Measurements from ENCODE around the gene LPP.

Gene LPP

GRCh38 chr3:188712248-188712924, 558.4 kb downstream of the LPP start:
- no peak overlapping the region for H3K4me2 ChIP-seq (ENCODE audit: low read depth, low read length)

GRCh38 chr3:188712991-188713390, 559.0 kb downstream of the LPP start:
- no peak overlapping the region for H3K27ac ChIP-seq (ENCODE audit: low read length)
- no peak overlapping the region for H2AFZ ChIP-seq (ENCODE audit: low read length)
- H3K9ac ChIP-seq (ENCODE audit: low read length), result no peak overlapping the region
- H3K79me2 ChIP-seq (ENCODE audit: low read length), result no peaks in the 10 kb centered on the region
- DNase-seq, result no peak
- no peak overlapping the region for H3K4me3 ChIP-seq (ENCODE audit: low read length)
- TF ChIP-seq EZH2phosphoT487 (IDR thresholded peaks at IDR 0.05; ENCODE audit: low read length), result no peak
- no peak for TF ChIP-seq CTCF (IDR thresholded peaks at IDR 0.05; ENCODE audit: low read length)
- no peaks in the 10 kb centered on the region for H3F3A ChIP-seq (ENCODE audit: insufficient read depth, low read length)
- H3K4me2 ChIP-seq (ENCODE audit: low read depth, low read length), result no peak overlapping the region
- no peaks in the 10 kb centered on the region for H3K36me3 ChIP-seq (replicated peaks; ENCODE audit: insufficient read depth, low read length)
- no peaks in the 10 kb centered on the region for H4K20me1 ChIP-seq (ENCODE audit: insufficient read depth, low read length)
- H3K9me3 ChIP-seq (replicated peaks; ENCODE audit: insufficient read depth, low read length), result no peaks in the 10 kb centered on the region
- no peaks in the 10 kb centered on the region for H3K4me1 ChIP-seq (ENCODE audit: low read length)
- H3K27me3 ChIP-seq (replicated peaks; ENCODE audit: insufficient read depth, low read length), result no peaks in the 10 kb centered on the region
- no peaks in the 10 kb centered on the region for H3K9me2 ChIP-seq (replicated peaks; ENCODE audit: insufficient read depth, low read length)

More at GRCh38 chr3:188712248-188712924, 558.4 kb downstream of the LPP start:
- Histone ChIP-seq H3K27me3 (replicated peaks; ENCODE audit: insufficient read depth, low read length) (no peaks in the 10 kb centered on the region), H3K27ac (ENCODE audit: low read length) (no peak overlapping the region), H3K36me3 (replicated peaks; ENCODE audit: insufficient read depth, low read length) (no peaks in the 10 kb centered on the region), H4K20me1 (ENCODE audit: insufficient read depth, low read length) (no peaks in the 10 kb centered on the region), H3K9me3 (replicated peaks; ENCODE audit: insufficient read depth, low read length) (no peaks in the 10 kb centered on the region), H3K4me1 (ENCODE audit: low read length) (no peaks in the 10 kb centered on the region), H3K9ac (ENCODE audit: low read length) (no peak overlapping the region), H2AFZ (ENCODE audit: low read length) (no peak overlapping the region), H3K79me2 (ENCODE audit: low read length) (no peaks in the 10 kb centered on the region), H3K9me2 (replicated peaks; ENCODE audit: insufficient read depth, low read length) (no peaks in the 10 kb centered on the region), H3K4me3 (ENCODE audit: low read length) (no peak overlapping the region), H3F3A (ENCODE audit: insufficient read depth, low read length) (no peaks in the 10 kb centered on the region)
- no peak for DNase-seq
- no peak for TF ChIP-seq EZH2phosphoT487 (IDR thresholded peaks at IDR 0.05; ENCODE audit: low read length)
- TF ChIP-seq EZH2 (optimal IDR thresholded peaks at IDR 0.05; ENCODE audit: low read depth, low read length), result no peak
- TF ChIP-seq CTCF (IDR thresholded peaks at IDR 0.05; ENCODE audit: low read length), result no peak

- Histone ChIP-seq H3K27me3 (replicated peaks; ENCODE audit: insufficient read depth, low read length) (no peaks in the 10 kb centered on the region), H3K9ac (ENCODE audit: low read length) (no peak overlapping the region), H3K9me3 (replicated peaks; ENCODE audit: insufficient read depth, low read length) (no peaks in the 10 kb centered on the region), H3K4me1 (ENCODE audit: low read length) (no peaks in the 10 kb centered on the region), H2AFZ (ENCODE audit: low read length) (no peak overlapping the region), H4K20me1 (ENCODE audit: insufficient read depth, low read length) (no peaks in the 10 kb centered on the region), H3F3A (ENCODE audit: insufficient read depth, low read length) (no peaks in the 10 kb centered on the region), H3K79me2 (ENCODE audit: low read length) (no peaks in the 10 kb centered on the region), H3K27ac (ENCODE audit: low read length) (no peak overlapping the region), H3K4me2 (ENCODE audit: low read depth, low read length) (no peak overlapping the region), H3K36me3 (replicated peaks; ENCODE audit: insufficient read depth, low read length) (no peaks in the 10 kb centered on the region), H3K9me2 (replicated peaks; ENCODE audit: insufficient read depth, low read length) (no peaks in the 10 kb centered on the region), H3K4me3 (ENCODE audit: low read length) (no peak overlapping the region)
- no peak for DNase-seq
- no peak for TF ChIP-seq EZH2phosphoT487 (IDR thresholded peaks at IDR 0.05; ENCODE audit: low read length)
- TF ChIP-seq CTCF (IDR thresholded peaks at IDR 0.05; ENCODE audit: low read length), result no peak
- TF ChIP-seq EZH2 (optimal IDR thresholded peaks at IDR 0.05; ENCODE audit: low read depth, low read length), result no peak
Observed at GRCh38 chr3:188719545-188719944, 565.6 kb downstream of the LPP start.

All from MM.1S (cell line).